Nephron (organoid): ENCODE data around the gene STAU1.

ENCODE experiments used
- H3K27ac Mint-ChIP-seq, 3 experiments: 2 replicates each; pipeline ENCODE4 v1.8.0; 2020; ENCODE audit warnings: mixed read lengths in 3 of 3, mild to moderate bottlenecking in 2 of 3, moderate library complexity in 1 of 3
- H3K27me3 Mint-ChIP-seq: 2 replicates; pipeline ENCODE4 v1.8.0; 2021; ENCODE audit warnings: low read depth, mild to moderate bottlenecking, moderate library complexity, mixed read lengths
- H3K36me3 Mint-ChIP-seq: 2 replicates; pipeline ENCODE4 v1.8.0; 2020; ENCODE audit warnings: low read depth, mixed read lengths
- H3K4me1 Mint-ChIP-seq: 2 replicates; pipeline ENCODE4 v1.8.0; 2020; ENCODE audit warnings: mixed read lengths
- H3K4me3 Mint-ChIP-seq, 3 experiments: 2 replicates each; pipeline ENCODE4 v1.8.0; 2020; ENCODE audit warnings: mild to moderate bottlenecking in 3 of 3, mixed read lengths in 3 of 3, moderate library complexity in 2 of 3
- H3K9me3 Mint-ChIP-seq: 2 replicates; pipeline ENCODE4 v1.8.0; 2020; ENCODE audit warnings: mixed read lengths
- CTCF ChIP-seq, 3 experiments: fragments of 200-600 bp; sonication (generic); IDR thresholded peaks; one replicate each; pipeline ENCODE4 v1.5.0; 2021; ENCODE audit warnings: antibody characterized with exemption in 3 of 3; ENCODE audit not compliant: unreplicated experiment in 3 of 3

STAU1 gene

DNA sequence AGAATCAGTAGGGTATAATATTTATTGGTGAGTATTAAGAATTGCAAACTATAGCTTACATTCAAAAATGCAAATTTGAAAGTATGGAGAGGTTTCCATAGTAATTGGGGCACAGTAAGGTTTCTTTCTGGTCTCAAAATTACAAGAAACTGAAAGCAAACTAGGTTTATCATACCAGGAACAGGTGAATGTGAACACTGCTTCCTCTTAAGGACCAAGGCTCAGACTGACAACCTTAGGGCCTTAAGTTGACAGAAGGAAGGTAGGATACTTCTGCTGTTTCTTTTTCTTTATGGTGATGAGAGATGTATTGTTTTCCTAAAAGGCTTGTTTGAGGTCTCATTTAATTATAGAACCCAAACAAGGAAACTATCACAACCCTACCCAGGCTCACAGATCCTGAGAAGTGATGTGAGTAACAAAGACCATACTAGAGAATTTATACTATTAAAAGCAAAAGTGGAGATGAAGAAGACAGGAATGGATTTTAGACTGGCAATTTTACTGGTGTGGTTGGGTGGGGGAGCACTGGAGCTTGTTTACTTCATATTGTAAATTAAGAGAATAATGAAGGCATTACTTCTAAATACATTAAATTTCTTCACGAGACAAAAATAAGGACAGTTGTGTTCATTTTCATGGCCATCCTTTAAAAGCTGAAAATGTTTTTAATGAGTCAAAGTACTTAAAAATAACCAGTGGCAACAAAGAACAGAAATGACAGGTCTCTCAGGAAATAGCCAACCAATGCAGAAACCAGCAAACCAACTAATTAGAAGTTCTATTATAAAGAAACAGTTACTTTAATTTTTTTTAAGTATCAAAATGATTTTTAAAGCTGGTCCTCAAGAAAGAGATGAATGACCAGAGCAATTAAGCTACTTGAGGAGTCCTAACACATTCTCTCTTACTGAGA is 21.3 kb downstream of the STAU1 start:
- H3K4me3 Mint-ChIP-seq: no peak overlapping the region
- H3K9me3 Mint-ChIP-seq: no peaks in the 10 kb centered on the region

DNA sequence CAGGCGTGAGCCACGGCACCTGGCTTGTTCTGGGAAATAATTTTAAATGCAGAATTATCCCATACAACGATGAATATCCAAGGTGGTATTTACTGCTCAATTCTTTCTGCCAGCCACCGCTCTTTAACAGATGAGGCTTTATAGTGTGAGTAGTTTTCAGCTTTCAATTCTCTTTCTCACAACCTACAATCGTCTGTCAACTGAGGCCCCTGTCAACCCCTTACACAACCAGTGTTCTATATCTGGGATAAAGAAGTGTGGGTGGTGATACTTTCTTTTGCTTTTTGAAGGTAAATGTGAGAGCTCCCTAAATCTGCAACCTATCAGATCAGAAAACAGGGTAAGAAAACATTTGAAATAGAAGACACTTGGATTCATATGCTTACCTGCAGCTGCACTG is 22.5 kb downstream of the STAU1 start:
- H3K4me1 Mint-ChIP-seq: peaks cover 15% of the 10 kb centered on the region
- H3K36me3 Mint-ChIP-seq: peaks cover 19% of the 10 kb centered on the region
- no peak overlapping the region for H3K4me3 Mint-ChIP-seq
- TF ChIP-seq CTCF (IDR thresholded peaks at IDR 0.05; ENCODE audit: unreplicated experiment in 3 of 3): no peak
- peak overlapping the region in 1 of 3 experiments; percentile 8 for H3K27ac Mint-ChIP-seq
- no peaks in the 10 kb centered on the region for H3K9me3 Mint-ChIP-seq
- H3K27me3 Mint-ChIP-seq: no peaks in the 10 kb centered on the region

More for the DNA sequence above, 21.3 kb downstream of the STAU1 start:
- Mint-ChIP-seq H3K4me1 (peaks cover 15% of the 10 kb centered on the region), H3K36me3 (peaks cover 21% of the 10 kb centered on the region), H3K27me3 (no peaks in the 10 kb centered on the region), H3K27ac (no peak overlapping the region)
- TF ChIP-seq CTCF (IDR thresholded peaks at IDR 0.05; ENCODE audit: unreplicated experiment in 3 of 3): no peak

DNA sequence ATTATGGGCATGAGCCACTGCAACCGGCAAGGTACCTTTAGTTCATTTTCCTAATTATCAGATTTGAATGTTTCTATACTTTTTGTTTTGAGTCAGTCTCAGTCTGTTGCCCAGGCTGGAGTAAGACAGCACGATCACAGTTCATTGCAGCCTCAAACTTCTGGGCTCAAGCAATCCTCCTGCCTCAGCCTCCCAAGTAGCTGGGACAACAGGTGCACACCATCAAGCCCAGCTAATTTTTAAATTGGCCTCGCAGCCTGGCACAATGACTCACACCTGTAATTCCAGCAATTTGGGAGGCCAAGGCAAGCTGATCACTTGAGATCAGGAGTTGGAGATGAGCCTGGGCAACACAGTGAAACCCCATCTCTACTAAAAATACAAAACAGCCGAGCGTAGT is 24.4 kb downstream of the STAU1 start:
- H3K4me3 Mint-ChIP-seq: no peak overlapping the region
- H3K9me3 Mint-ChIP-seq: no peaks in the 10 kb centered on the region
- no peak overlapping the region for H3K27ac Mint-ChIP-seq
- no peaks in the 10 kb centered on the region for H3K27me3 Mint-ChIP-seq
- H3K36me3 Mint-ChIP-seq: peaks cover 32% of the 10 kb centered on the region
- peaks cover 12% of the 10 kb centered on the region for H3K4me1 Mint-ChIP-seq
- TF ChIP-seq CTCF (IDR thresholded peaks at IDR 0.05; ENCODE audit: unreplicated experiment in 3 of 3): no peak

GRCh38 chr20:49161428-49162152 is 26.5 kb downstream of the STAU1 start:
- H3K27ac Mint-ChIP-seq: peak overlapping the region in 2 of 3 experiments; percentile 18 to 34
- peaks cover 1% of the 10 kb centered on the region for H3K4me1 Mint-ChIP-seq
- H3K4me3 Mint-ChIP-seq: no peak overlapping the region
- H3K27me3 Mint-ChIP-seq: no peaks in the 10 kb centered on the region
- TF ChIP-seq CTCF (IDR thresholded peaks at IDR 0.05; ENCODE audit: unreplicated experiment in 3 of 3): no peak
- no peaks in the 10 kb centered on the region for H3K9me3 Mint-ChIP-seq
- H3K36me3 Mint-ChIP-seq: peaks cover 32% of the 10 kb centered on the region

DNA sequence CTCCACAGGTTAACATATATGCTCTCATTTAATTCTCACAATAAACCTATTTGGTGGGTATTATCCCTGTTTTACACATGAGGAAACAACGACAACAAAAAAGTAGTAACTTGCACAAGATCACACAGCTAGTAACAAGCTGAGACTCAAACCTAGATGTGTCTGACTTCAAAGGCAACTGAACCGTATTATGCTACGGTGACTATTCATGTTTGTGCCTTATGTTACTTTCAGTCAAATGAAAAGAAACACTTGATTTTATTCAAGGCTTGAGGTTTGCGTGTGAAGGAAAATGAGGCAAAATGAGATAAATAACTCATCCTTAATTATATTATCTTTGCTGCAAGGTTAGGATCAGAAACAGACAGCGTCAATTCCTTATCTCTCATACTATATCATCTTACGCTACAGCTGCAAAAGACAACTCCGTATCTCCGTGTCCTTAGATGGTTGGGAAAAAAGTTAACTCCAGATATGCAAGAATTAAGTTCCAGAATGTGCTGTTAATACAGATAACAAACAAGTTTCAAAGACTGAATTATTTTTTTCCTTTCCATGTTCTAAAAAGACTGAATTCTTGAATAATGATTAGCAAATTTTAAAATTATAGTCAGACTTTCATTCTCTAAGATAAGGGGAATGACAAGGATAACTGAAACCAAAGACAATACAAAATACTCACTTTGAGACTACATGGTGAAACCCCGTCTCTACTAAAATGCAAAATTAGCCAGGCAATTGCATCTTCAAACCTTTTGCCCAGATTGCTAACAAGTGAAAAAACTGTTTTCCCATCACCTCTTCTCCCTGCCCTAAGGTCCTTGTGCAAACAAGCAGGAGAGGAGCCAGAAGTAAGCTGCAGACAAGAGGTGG is 27.8 kb downstream of the STAU1 start:
- Mint-ChIP-seq H3K27ac (peak overlapping the region in 2 of 3 experiments; percentile 14 to 27), H3K4me1 (no peaks in the 10 kb centered on the region)

More for the DNA sequence above, 27.8 kb downstream of the STAU1 start:
- H3K27me3 Mint-ChIP-seq: no peaks in the 10 kb centered on the region
- peaks cover 29% of the 10 kb centered on the region for H3K36me3 Mint-ChIP-seq
- no peaks in the 10 kb centered on the region for H3K9me3 Mint-ChIP-seq
- TF ChIP-seq CTCF (IDR thresholded peaks at IDR 0.05; ENCODE audit: unreplicated experiment in 3 of 3): no peak
- no peak overlapping the region for H3K4me3 Mint-ChIP-seq
